GM19468 (cell line): ENCODE data around the gene SPATS2.
"Not testable (repeated sequence)": the region's sequence is repeated elsewhere in the genome, so short reads cannot be mapped to it uniquely, and the experiment has no call there.

Experiments
- ATAC-seq: cut with Tn5 transposase; IDR thresholded peaks from one replicate; pipeline ENCODE4 v1.9.1; 2021; ENCODE audit warnings: mild to moderate bottlenecking, moderate library complexity, moderate number of reproducible peaks; ENCODE audit not compliant: unreplicated experiment; ENCODE audit errors: extremely low read depth

Gene SPATS2

GRCh38 chr12:49496417-49497360 is 129.4 kb downstream of the SPATS2 start:
- ATAC-seq: no peak

DNA sequence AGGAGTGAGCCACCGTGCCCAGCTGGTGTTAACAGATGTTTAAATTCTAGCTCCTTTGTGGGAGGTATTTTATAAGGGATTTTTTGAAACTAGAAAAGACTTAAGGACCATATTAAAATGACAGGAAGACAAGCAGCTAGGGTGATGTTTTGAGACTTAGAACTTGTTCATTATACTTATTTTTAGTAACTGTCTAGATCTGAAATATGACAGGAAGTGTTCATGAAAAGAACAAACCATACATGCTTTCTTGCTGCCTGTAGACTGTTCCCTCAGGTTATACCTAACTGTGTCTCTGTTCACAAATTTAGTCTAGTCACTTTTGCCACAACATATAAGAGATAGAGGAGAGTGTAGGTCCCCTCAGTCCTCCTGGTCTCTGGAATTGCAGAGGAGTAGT is 134.6 kb downstream of the SPATS2 start:
- no peak for ATAC-seq

GRCh38 chr12:49502590-49502989 is 135.3 kb downstream of the SPATS2 start:
- ATAC-seq: no peak

GRCh38 chr12:49503674-49504180 is 136.5 kb downstream of the SPATS2 start:
- ATAC-seq: no peak

GRCh38 chr12:49505672-49506071 is 138.4 kb downstream of the SPATS2 start:
- no peak for ATAC-seq

- no peak for ATAC-seq
Measured at GRCh38 chr12:49507139-49507538, 139.9 kb downstream of the SPATS2 start.

DNA sequence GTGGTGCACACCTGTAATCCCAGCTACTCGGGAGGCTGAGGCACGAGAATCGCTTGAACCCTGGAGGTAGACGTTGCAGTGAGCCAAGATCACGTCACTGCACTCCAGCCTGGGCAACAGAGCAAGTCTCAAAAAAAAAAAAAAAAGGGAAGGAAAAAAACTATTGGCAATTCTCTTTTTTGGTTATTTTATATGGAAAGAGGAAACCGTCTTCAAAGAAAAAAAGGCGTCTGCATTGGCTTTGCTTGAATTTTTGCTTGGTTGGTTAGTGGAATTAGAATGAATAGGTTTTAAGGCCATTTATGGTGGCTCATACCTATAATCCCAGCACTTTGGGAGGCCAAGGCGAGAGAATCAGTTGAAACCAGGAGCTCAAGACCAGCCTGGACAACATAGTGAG is 142.4 kb downstream of the SPATS2 start:
- not testable (repeated sequence) for ATAC-seq

DNA sequence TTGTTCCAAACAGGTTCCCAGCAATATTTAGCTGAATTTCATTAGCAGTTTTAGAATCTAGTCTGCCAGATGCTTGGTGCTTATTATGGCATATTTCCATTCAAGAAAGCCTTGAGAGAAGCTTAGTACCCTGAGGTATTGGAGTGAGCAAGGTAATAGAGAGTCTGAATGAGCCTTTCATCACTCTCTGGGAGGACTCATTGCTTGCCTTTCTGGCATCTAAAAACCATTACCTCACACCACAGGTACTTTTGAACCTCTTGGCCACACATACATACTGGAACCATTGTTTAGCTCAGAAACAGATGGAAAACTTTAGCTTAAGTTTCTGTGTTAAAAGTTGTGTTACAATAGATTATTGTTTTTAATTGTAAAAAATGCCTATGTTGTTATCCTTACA is 144.1 kb downstream of the SPATS2 start:
- no peak for ATAC-seq

GRCh38 chr12:49512546-49512945 is 145.3 kb downstream of the SPATS2 start:
- ATAC-seq: no peak

- ATAC-seq: no peak
Measured at GRCh38 chr12:49515266-49515665, 148.0 kb downstream of the SPATS2 start.

DNA sequence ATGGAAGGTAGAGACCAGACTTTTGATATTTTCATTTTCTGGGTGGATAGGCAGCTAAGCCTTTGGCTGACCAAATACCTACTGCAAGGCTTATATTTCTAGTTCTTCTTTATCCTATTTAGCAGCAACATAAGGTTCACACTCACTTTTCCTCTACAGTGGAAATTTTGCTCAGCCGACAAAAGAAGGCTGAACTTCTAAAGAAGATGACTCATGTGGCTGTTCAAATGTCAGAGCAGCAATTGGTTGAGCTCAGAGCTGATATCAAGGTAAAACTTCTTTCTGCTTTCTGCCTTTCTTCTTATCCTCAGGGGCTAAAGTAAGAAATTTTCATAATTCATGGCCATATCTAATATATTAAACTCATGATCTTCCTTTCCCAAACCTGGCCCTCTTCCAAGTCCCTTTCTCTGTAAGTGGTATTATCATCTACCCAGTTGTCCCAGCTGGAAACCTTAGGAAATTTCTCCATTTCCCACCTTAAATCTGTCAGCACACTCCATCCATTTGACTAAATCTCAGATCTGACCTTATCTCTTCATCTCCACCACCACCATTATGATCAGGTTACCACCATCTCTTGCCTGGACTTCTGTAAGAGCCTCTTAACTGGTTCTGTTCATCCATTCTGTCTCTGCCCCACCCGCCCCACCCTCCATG is 151.8 kb downstream of the SPATS2 start:
- no peak for ATAC-seq

- no peak for ATAC-seq
Measured at GRCh38 chr12:49519574-49519936, 152.3 kb downstream of the SPATS2 start.

GRCh38 chr12:49521389-49521788 is 154.1 kb downstream of the SPATS2 start:
- no peak for ATAC-seq

- ATAC-seq: no peak
Measured at GRCh38 chr12:49524660-49525324, 157.5 kb downstream of the SPATS2 start.

DNA sequence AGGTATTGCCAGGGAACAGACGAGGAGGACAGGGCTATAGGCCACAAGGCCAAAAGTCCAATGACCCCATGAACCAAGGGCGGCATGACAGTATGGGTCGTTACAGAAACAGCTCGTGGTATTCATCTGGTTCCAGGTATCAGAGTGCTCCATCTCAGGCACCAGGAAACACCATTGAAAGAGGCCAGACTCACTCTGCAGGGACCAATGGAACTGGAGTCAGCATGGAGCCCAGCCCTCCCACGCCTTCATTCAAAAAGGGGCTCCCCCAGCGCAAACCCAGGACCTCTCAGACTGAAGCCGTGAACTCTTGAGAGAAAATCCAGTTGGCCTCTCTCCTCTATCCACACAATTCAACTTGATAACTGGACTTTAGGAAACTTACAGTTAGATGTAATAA is 158.7 kb downstream of the SPATS2 start:
- ATAC-seq: no peak

GRCh38 chr12:49527361-49528130 is 160.3 kb downstream of the SPATS2 start:
- ATAC-seq: no peak

GRCh38 chr12:49529414-49529813 is 162.2 kb downstream of the SPATS2 start:
- no peak for ATAC-seq

DNA sequence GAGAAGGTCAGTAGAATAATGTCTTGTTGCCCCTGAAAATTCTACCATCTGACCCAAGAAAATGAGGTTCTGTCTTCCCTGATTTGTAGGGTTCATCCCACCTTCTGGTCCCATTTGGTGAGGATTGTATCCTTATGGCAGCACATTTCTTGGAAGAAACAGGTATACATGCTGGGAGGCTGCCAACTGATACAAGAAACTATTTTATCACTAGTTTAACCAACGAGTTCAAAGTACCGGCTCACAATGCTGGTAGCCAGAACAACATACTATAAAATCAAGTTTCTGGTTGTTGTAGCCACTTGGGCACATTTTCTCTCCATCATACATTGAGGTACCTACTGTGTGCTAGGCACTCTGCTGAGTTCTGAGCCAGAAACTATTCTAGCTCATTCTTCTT is 164.5 kb downstream of the SPATS2 start:
- no peak for ATAC-seq

- no peak for ATAC-seq
Measured at GRCh38 chr12:49533331-49533730, 166.1 kb downstream of the SPATS2 start.

- not testable (repeated sequence) for ATAC-seq
Measured at GRCh38 chr12:49534122-49534521, 166.9 kb downstream of the SPATS2 start.
